GM23338 (cell line): ENCODE measurements around the gene TMEM59. TPM values are rescaled to one million over a fixed set of nuclear protein-coding genes. Genes with fewer than 3 reads are reported as not detected.

Experiments
- ATAC-seq: fragments of 200-7000 bp; cut with Tn5 transposase; 3 replicates; pipeline ENCODE4 v1.9.1; 2020
- DNase-seq: peaks from one replicate; pipeline ENCODE4 v3.0.0-alpha.2; 2015; ENCODE audit warnings: low spot score
- H2AFZ ChIP-seq: fragments of 200-600 bp; sonication (generic); 2 replicates; pipeline ENCODE4 v1.8.0; 2016; ENCODE audit warnings: antibody characterized with exemption, mild to moderate bottlenecking, moderate library complexity
- H3F3A ChIP-seq: fragments of 200-600 bp; sonication (generic); replicated peaks from 2 replicates; pipeline ENCODE4 v1.8.0; 2017; ENCODE audit warnings: antibody characterized with exemption, mixed run types, low read depth
- H3K27ac ChIP-seq: fragments of 200-600 bp; sonication (generic); 2 replicates; pipeline ENCODE4 v1.6.1; 2016; ENCODE audit warnings: low read depth
- H3K27me3 ChIP-seq: fragments of 200-600 bp; sonication (generic); 2 replicates; pipeline ENCODE4 v1.8.0; 2016; ENCODE audit warnings: mild to moderate bottlenecking, mixed run types, moderate library complexity; ENCODE audit not compliant: insufficient read depth
- H3K36me3 ChIP-seq: fragments of 200-600 bp; sonication (generic); 2 replicates; pipeline ENCODE4 v1.8.0; 2016; ENCODE audit warnings: mild to moderate bottlenecking; ENCODE audit not compliant: insufficient read depth
- H3K4me1 ChIP-seq: fragments of 200-600 bp; sonication (generic); 2 replicates; pipeline ENCODE4 v1.8.0; 2016; ENCODE audit warnings: mild to moderate bottlenecking, moderate library complexity; ENCODE audit not compliant: insufficient read depth
- H3K4me2 ChIP-seq: fragments of 200-600 bp; sonication (generic); 2 replicates; pipeline ENCODE4 v1.7.1; 2017; ENCODE audit warnings: mixed run types
- H3K4me3 ChIP-seq: fragments of 200-600 bp; sonication (generic); 2 replicates; pipeline ENCODE4 v1.6.1; 2016; ENCODE audit warnings: mixed run types
- H3K79me2 ChIP-seq: fragments of 200-600 bp; sonication (generic); replicated peaks from 2 replicates; pipeline ENCODE4 v1.8.0; 2017; ENCODE audit warnings: mild to moderate bottlenecking; ENCODE audit not compliant: insufficient read depth
- H3K9me2 ChIP-seq: fragments of 200-600 bp; sonication (generic); 2 replicates; pipeline ENCODE4 v1.8.0; 2017; ENCODE audit not compliant: insufficient read depth
- H4K20me1 ChIP-seq: fragments of 200-600 bp; sonication (generic); replicated peaks from 2 replicates; pipeline ENCODE4 v1.8.0; 2017; ENCODE audit warnings: mild to moderate bottlenecking; ENCODE audit not compliant: insufficient read depth
- H3K27ac Mint-ChIP-seq: 2 replicates; pipeline ENCODE4 v1.8.0; 2020; ENCODE audit warnings: inconsistent platforms, mild to moderate bottlenecking, moderate library complexity, mixed read lengths
- H3K27me3 Mint-ChIP-seq: 3 replicates; pipeline ENCODE4 v1.8.0; 2022; ENCODE audit warnings: low read depth, mild to moderate bottlenecking, moderate library complexity, mixed read lengths, inconsistent platforms; ENCODE audit not compliant: insufficient read depth, poor library complexity
- H3K36me3 Mint-ChIP-seq: 3 replicates; pipeline ENCODE4 v1.8.0; 2021; ENCODE audit warnings: low read depth, mild to moderate bottlenecking, inconsistent platforms, moderate library complexity, mixed read lengths
- H3K4me1 Mint-ChIP-seq: 3 replicates; pipeline ENCODE4 v1.8.0; 2020; ENCODE audit warnings: mild to moderate bottlenecking, inconsistent platforms, mixed read lengths
- H3K4me3 Mint-ChIP-seq: 3 replicates; pipeline ENCODE4 v1.8.0; 2021; ENCODE audit warnings: moderate library complexity, mild to moderate bottlenecking, inconsistent platforms, mixed read lengths
- H3K9me3 Mint-ChIP-seq: 3 replicates; pipeline ENCODE4 v1.8.0; 2020; ENCODE audit warnings: moderate library complexity, mild to moderate bottlenecking, inconsistent platforms, mixed read lengths
- CREB1 ChIP-seq: fragments of 250-450 bp; sonication (Bioruptor Pico); IDR thresholded peaks from 2 replicates; pipeline ENCODE4 v1.5.0; 2020; ENCODE audit warnings: low read depth, mild to moderate bottlenecking, moderate library complexity
- CTCF ChIP-seq, 2 experiments: fragments of 200-600 bp in 1 of 2; sonication (generic) in 1 of 2; conservative IDR thresholded peaks; 2 replicates each; pipeline versions ENCODE4 v1.5.1 to v1.6.1; 2016 to 2017; ENCODE audit warnings: antibody characterized with exemption in 2 of 2, low read depth in 2 of 2, mild to moderate bottlenecking in 2 of 2, moderate library complexity in 1 of 2
- ETS1 ChIP-seq: IDR thresholded peaks from 2 replicates; pipeline ENCODE4 v1.6.1; 2016; ENCODE audit warnings: antibody characterized with exemption
- EZH2 ChIP-seq: fragments of 200-600 bp; sonication (generic); IDR thresholded peaks from one replicate; pipeline ENCODE4 v1.8.0; 2017; ENCODE audit warnings: antibody characterized with exemption, mild to moderate bottlenecking, low read depth; ENCODE audit not compliant: unreplicated experiment
- EZH2phosphoT487 ChIP-seq: fragments of 200-600 bp; sonication (generic); IDR thresholded peaks from one replicate; pipeline ENCODE4 v1.8.1; 2018; ENCODE audit warnings: antibody characterized with exemption; ENCODE audit not compliant: unreplicated experiment
- NANOG ChIP-seq: IDR thresholded peaks from 2 replicates; pipeline ENCODE4 v1.6.1; 2016; ENCODE audit warnings: antibody characterized with exemption, borderline replicate concordance
- REST ChIP-seq: IDR thresholded peaks from one replicate; pipeline ENCODE4 v1.6.1; 2018; ENCODE audit warnings: antibody characterized with exemption; ENCODE audit not compliant: unreplicated experiment
- STAT1 ChIP-seq: IDR thresholded peaks from one replicate; pipeline ENCODE4 v1.6.1; 2016; ENCODE audit warnings: antibody characterized with exemption; ENCODE audit not compliant: unreplicated experiment
- ZNF114 ChIP-seq: fragments of 250-450 bp; sonication (Bioruptor Pico); IDR thresholded peaks from 2 replicates; pipeline ENCODE4 v1.5.0; 2020; ENCODE audit warnings: mild to moderate bottlenecking, moderate library complexity
- ZNF331 ChIP-seq: fragments of 250-450 bp; sonication (Bioruptor Pico); IDR thresholded peaks from 2 replicates; pipeline ENCODE4 v1.5.0; 2020; ENCODE audit warnings: low read depth, mild to moderate bottlenecking, moderate library complexity
- ZNF462 ChIP-seq: fragments of 250-450 bp; sonication (Bioruptor Pico); IDR thresholded peaks from 2 replicates; pipeline ENCODE4 v1.5.0; 2020; ENCODE audit warnings: mild to moderate bottlenecking, moderate library complexity
- polyA plus RNA-seq: library from polyadenylated mRNA; unstranded; fragments of >200 nt; fragmentation: Nextera tagmentation; extraction: Ambion mirVana; gene quantifications from 2 replicates; pipeline ENCODE4 v1.2.1, GENCODE V29; 2016
- total RNA-seq: library from RNA; depleted of rRNA; stranded (reverse); fragments of >200 nt; shearing (Covaris generic); gene quantifications from 2 replicates; pipeline ENCODE4 v1.2.3, GENCODE V29; 2014

The TMEM59 gene
- total and polyA plus RNA-seq, 2 experiments from 2014 or later: 81.9 to 132 TPM

GRCh38 chr1:54054438-54054749, 1.4 kb upstream of the TMEM59 start (continued):
- no peak for TF ChIP-seq REST

GRCh38 chr1:54053745-54054437, 887 bp upstream of the TMEM59 start:
- Mint-ChIP-seq H3K9me3 (no peaks in the 10 kb centered on the region), H3K27me3 (no peaks in the 10 kb centered on the region), H3K27ac (no peak overlapping the region; the same call in 1 of the 2 replicates), H3K36me3 (no peaks in the 10 kb centered on the region; the same call in 2 of the 3 replicates), H3K4me3 (no peak overlapping the region), H3K4me1 (peaks cover 7% of the 10 kb centered on the region; the same call in 1 of the 3 replicates)
- Histone ChIP-seq H2AFZ (peak overlapping the region; percentile 74; the same call in 1 of the 2 replicates), H3K36me3 (no peaks in the 10 kb centered on the region), H3K9me2 (no peaks in the 10 kb centered on the region), H3K4me1 (peaks cover 16% of the 10 kb centered on the region), H4K20me1 (peaks cover 9% of the 10 kb centered on the region; the same call in 1 of the 2 replicates), H3K27ac (peak overlapping the region; percentile 60; the same call in 1 of the 2 replicates), H3K4me3 (peak overlapping the region; percentile 94), H3K27me3 (no peaks in the 10 kb centered on the region), H3K79me2 (peaks cover 39% of the 10 kb centered on the region), H3K4me2 (peak overlapping the region; percentile 87), H3F3A (no peaks in the 10 kb centered on the region)
- ATAC-seq: peak; percentile 6
- peak; percentile 38 for DNase-seq
- no peak for TF ChIP-seq ZNF331 (CRISPR knock-in tag)
- no peak for TF ChIP-seq CTCF (conservative IDR thresholded peaks at IDR 0.05; ENCODE audit: low read depth in 2 of 2)
- no peak for TF ChIP-seq ZNF114 (CRISPR knock-in tag)
- no peak for TF ChIP-seq ETS1
- no peak for TF ChIP-seq NANOG
- no peak for TF ChIP-seq ZNF462 (CRISPR knock-in tag)
- TF ChIP-seq EZH2phosphoT487: no peak
- no peak for TF ChIP-seq STAT1
- no peak for TF ChIP-seq CREB1 (CRISPR knock-in tag)
- TF ChIP-seq EZH2: no peak
